ENCODE results near the gene CDH4.

GRCh38 chr20:61649105-61649859 lies 397.2 kb downstream of the CDH4 start:
- TF ChIP-seq EZH2 (IDR thresholded peaks at IDR 0.05; ENCODE audit: low read length), result no peak
- TF ChIP-seq, protein P1, sequence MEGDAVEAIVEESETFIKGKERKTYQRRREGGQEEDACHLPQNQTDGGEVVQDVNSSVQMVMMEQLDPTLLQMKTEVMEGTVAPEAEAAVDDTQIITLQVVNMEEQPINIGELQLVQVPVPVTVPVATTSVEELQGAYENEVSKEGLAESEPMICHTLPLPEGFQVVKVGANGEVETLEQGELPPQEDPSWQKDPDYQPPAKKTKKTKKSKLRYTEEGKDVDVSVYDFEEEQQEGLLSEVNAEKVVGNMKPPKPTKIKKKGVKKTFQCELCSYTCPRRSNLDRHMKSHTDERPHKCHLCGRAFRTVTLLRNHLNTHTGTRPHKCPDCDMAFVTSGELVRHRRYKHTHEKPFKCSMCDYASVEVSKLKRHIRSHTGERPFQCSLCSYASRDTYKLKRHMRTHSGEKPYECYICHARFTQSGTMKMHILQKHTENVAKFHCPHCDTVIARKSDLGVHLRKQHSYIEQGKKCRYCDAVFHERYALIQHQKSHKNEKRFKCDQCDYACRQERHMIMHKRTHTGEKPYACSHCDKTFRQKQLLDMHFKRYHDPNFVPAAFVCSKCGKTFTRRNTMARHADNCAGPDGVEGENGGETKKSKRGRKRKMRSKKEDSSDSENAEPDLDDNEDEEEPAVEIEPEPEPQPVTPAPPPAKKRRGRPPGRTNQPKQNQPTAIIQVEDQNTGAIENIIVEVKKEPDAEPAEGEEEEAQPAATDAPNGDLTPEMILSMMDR (optimal IDR thresholded peaks at IDR 0.05 in 1 of 3, IDR thresholded peaks at IDR 0.05 in 1 of 3, conservative IDR thresholded peaks at IDR 0.05 in 1 of 3; ENCODE audit: extremely low read depth in 1 of 3, insufficient read depth in 2 of 3, low read length in 3 of 3), result no peak

All from keratinocyte (primary cell).